ENCODE data around the gene ARHGAP15.

The ARHGAP15 gene

DNA sequence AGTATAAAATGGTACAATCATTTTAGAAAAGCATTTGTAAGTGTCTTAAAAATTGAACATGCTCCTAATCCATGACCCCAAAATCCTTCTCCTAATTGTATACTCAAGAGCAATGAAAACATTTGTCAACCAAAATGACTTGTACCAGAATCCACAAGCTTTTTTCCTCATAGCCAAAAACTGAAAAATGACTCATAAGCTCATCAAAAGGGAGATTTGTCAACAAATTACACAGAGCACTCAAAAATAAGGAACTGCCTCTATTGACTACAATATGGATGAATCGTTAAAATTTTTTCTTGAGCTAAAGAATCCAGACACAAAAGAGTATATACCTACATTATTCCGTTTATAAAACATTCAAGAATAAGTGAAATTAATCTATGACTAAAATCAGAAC lies 544.8 kb downstream of the ARHGAP15 start:
- DNase-seq = no peak

DNA sequence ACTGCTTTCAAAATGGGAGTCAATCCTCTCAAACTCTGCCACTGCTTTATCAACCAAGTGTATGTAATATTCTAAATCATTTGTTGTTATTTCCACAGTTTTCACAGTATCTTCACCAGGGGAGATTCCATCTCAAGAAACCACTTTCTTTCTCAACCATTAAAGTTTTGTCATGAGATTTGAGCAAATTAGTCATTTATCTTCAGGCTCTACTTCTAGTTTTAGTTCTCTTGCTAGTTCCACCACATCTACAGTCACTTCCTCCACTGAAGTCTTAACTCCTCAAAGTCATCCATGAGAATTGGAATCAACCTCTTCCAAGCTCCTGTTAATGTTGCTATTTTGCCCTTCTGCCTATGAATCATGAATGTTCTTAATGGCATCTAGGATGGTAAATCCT lies 545.8 kb downstream of the ARHGAP15 start:
- DNase-seq = no peak

DNA sequence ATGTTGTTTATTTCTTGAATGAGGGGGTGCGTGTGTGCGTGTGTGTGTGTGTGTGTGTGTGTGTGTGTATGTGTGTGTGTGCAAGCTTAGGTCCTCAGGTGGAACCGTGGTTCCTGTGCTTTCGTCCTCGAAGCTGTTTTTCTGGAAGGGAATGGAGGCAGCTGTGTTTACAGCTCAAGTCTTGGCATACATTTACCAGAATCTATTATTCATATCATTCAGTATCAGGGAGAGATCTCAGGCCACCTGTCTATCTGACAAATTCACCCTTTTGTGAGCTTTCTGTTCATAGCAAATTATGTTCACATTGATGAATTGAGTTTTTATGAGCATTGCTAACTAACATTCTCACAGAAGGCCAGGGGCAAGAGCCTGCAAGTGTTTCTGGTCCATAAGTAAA lies 550.4 kb downstream of the ARHGAP15 start:
- no peak for DNase-seq

DNA sequence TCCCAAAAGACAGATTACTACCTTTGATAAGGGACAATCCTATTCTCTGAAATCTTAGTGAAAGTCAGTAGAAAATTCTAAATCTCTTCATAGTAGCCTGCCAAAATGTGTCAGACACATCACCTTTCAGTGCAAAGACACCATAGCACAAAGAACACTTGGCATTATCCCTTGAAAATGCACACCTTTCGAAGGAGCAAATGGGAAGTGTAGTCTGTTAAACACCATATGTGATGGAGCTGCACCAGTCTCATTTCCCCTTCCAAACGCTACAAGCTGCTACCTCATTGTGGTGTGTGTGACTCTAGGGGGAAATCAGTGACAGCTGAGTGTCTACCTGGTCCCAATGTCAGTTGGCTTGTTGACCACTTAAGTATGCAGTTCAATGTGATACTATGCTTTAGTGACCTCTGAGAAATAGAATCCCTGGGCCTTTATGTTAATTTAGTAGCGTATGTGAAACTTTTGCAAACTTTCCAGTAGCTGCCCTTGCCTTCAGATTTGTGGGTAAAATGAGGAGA lies 551.7 kb downstream of the ARHGAP15 start:
- no peak for DNase-seq

DNA sequence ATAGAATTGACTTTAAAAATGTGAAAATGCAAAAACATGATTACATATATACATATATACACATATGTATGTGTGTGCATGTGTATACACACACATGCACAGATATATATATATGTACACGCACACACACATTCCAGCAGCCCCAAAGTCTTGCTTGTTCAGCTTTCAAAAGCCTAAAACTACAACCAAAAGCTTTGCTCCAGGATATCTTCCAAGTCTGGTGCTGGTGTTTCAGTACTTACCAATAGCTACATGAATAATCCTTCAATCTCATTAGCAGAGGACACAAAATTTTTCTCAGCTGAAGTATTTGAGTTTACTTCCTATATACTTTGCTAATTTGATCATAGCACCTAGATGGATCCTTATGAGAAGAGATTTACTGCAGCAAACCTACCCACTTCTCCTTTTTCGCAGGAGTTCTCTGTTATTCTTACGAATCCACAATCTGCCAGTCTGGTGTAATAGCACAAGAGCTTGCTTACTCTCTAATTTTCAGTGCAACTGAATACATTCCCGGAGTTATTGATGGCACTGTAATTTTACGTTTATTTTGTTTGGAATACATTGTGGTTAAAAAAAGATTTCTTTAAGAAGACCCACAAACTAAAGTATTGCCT lies 553.3 kb downstream of the ARHGAP15 start:
- DNase-seq = no peak

DNA sequence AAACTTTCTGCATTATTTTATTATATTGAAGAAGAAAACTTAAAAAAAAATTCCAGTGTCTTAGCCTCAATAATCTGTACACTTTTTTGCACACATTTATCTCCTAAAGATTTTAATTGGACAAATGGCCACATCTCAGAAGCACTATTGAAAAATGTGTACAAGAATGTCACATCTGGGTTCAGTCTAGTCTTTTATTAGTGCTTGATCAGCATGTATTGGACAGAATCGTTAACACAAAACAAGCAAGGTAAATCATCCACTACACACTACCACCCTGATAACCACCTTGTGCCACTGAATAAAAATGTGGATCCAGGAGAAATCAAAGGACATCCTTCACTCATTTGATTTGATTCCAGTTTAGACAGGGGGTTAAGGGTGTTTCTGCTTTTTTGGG lies 554.8 kb downstream of the ARHGAP15 start:
- no peak for DNase-seq

DNA sequence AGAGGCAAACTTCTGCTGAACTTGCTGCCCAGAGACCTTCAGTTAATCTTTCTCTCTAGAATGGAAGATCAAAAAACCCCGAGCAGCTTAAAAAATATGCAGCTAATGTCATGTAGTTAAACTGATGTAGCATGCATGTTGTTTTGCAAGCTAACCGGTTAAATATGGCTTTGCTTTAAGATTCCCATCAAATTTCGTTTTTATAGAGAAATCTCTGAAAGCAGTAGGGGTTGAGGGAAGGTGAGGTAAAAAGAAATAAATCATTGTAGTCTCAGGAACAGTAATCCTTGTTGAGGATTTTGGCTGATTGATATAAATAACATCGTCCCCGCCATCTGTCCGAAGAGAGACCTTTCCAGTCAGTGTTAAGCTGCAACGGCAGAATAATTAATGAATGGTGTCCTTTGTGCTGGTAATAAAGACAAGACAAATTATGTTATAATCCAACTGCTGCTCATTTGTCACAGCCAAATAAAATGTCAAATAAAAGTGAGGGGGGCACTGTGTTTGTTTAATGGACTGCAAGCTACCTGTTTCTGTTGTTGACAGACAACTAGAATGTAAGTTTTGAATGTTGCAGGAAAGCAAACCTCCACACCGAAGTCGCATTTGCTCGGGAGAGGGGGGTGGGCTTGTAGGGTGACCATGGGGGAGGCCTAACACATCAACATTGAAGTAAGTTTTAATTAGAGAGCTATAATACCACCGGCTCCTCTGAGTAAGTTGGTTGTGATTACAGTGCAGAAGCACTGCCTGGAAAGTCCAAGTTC lies 555.5 kb downstream of the ARHGAP15 start:
- no peak for DNase-seq

DNA sequence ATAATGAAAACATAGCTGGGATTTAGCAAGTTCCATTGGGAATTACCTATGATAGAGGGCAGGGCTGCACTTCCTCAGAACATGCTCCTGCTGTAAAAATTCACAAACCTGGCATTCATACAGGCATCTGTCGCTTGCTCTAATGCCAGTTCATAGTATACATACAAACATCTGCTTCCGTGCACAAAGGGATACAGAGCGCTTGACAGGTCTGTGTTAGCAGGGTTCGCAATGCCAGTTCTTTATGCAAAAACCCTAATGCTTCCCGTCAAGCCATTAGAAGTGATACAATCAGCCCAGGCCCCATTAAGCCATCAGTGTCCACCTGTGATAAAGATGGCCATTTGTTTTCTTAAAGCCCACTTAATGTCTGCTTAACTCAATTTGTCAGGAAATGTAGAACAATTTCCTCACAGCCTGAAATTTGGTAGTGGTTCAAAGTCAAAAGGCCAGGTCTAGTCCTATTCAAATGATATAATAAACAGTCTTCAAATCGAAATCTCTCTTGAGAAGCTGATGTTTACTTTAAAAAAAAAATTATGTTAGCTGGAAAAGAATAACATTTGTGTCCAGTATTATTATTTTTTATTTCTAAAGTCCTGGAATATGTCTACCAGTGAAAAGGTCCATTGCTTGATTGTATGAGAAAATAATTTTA lies 556.3 kb downstream of the ARHGAP15 start:
- no peak for DNase-seq

DNA sequence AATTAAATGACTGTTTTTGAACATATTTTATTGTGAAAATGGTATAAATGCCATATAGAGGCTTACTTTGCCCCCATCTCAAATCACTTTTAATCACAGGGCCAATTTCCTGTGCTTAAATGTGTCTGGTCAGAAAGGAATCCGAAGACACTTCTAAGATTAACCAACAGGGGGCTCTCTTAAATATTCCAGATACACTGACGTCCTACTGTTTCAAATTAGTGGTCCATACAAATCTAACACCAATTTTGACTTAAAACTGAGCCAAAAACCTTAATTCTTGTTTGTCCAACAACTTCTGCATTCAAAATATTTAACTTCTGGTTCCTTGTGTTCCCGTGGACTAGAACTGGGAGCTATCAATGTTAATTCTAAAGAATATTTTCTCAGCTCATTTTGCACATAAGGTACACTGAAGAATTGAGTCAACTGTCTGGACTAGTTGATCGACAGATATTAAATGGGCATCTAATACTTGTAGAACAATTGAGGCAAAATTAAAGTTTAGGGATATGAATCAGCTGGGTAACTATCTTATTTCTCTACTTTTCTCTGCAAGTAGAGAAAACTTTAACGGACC lies 557.5 kb downstream of the ARHGAP15 start:
- DNase-seq = no peak

DNA sequence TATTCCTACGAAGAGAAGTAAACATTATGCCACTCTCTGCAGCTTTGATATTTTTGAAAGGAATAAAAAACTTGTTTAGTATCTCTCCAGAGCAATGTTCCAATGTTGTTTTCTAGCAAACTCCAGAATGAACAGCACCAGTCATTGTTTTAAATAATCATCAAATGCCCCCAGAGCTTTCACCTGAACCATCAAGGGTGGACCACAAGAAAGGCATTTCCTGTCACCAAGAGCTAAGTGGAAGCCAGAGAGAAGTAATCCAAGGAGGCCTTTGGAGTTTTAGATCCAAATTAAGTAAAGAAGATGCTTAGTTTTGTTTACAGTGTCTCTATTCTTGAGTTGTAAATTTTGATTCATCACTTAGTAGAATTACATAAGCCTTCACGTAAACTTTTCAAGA lies 559.0 kb downstream of the ARHGAP15 start:
- DNase-seq = no peak

DNA sequence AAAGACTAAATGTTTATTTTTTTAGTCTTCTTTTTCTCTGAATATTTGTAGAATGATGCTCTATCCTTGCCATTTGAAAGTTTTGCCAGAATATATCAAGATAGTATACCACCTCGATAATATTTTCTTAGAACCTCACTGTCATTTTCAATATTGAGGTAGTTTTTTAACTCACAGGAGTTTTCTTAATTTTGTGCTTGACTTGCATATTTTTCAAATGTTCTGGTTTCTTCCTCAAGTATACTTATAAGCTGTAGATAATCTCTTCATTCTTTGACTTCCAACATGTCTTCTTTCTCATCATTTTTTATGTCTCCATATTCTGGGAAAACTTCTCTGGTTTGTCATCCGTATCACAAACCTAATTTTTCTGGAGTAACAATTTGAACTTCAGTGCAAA lies 559.6 kb downstream of the ARHGAP15 start:
- DNase-seq = no peak

DNA sequence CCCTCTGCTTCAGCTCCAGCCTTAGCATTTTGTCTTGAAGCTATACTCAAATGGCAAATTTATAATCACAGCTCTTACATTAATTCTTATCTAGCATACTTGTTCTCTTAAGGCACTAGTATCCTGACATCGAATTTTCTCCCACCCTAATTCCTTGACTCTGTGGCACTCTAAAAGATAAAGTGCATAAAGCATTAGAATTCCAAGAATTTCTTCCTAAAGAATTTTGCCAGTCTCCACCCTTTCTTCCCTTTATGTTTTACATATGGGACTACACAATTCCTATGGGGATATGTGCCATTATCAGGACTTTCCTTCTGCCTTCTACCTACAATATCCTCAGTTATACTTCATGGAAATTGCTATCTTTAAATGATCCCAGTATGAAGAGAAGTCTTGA lies 560.3 kb downstream of the ARHGAP15 start:
- no peak for DNase-seq

DNA sequence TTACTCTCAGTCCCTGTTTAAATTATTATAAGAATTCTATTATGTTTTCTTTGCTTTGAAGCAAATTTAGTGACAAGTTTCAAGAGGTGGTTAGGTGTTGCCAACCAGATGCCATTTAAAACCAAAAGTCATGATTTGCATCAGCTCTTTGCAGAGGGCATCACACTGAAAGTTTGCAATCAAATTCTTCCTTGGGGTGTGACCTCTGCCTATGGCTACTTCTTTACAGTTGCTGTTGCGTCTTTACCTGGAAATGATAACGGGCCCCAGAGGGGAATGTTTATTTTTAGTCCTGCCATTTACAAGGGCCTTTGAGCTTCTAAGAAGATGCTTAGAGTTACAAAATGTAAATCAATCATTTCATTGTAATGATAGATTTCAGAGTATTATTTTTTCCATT lies 561.0 kb downstream of the ARHGAP15 start:
- DNase-seq = no peak

DNA sequence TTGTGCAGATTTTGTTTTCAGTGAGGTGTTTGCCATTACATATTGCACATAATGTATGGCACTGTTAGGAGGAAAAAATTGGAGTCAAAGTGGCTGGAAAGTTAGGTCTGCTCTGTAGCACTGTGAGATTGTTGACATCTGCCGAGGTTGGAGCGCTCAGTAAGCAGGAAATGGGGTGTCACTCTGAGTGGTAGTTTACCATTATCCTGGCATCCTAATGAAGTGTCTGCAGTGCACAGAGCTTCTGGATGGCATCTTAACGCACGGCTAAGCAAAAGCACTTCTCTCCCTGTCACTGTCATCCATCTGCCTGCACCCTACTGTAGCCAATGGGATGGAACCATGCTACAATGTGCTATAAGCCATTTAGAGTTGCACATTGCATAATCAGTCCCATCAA lies 561.9 kb downstream of the ARHGAP15 start:
- no peak for DNase-seq

DNA sequence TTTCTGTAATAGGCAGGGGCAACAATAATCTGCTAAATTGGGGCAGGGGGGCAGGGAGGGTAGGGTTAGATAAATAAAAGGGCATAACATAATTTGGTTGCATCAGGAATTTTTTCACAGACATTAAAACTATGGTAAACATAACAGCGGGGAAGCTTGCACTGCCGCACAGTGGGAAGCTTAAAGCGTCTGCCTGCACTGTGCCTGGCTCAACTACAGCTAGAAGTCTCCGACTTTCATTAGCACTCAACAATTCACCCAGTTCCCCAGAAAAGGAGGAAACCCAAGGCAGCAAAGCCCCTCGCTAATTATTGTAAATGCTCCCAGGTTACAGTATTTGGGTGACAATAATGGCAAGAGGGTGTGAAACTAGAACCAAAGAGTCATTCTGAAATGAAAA lies 562.9 kb downstream of the ARHGAP15 start:
- no peak for DNase-seq

DNA sequence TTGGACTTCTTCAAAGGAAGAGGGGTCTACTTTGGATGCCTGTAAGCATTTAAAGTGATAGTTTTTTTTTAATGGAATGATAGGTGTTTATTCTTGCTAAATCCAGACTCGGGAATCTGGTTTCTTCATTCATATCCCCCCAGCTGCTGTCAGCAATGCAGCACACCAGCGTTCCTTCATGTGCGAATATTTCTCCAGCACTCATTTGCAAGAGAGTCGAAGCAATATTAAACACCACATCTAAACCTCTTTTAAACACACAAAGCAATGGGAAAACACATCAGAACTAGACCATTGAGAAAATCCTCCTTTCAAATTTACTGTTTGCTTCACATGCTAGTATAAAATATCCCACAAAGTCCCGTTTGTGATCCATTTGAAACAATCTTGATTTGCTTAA lies 563.7 kb downstream of the ARHGAP15 start:
- DNase-seq = no peak

DNA sequence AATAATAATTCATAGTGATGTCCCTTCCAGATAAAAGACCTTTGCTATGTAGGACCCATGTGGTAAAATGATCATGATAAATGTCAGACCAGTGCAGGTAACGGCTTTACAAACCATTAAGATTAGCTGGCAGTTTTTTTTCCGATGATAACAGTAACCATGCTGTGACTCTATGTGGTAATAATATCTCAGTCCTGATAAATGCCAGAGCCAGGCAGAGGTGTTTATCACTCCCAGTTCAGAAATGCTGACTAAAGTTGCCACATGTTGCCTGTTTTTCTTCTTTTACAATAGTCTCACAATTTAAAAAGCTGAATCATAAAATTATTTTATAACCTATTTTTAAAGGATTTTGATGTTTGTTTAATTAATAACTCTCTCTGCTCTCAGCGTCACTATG lies 565.1 kb downstream of the ARHGAP15 start:
- no peak for DNase-seq

DNA sequence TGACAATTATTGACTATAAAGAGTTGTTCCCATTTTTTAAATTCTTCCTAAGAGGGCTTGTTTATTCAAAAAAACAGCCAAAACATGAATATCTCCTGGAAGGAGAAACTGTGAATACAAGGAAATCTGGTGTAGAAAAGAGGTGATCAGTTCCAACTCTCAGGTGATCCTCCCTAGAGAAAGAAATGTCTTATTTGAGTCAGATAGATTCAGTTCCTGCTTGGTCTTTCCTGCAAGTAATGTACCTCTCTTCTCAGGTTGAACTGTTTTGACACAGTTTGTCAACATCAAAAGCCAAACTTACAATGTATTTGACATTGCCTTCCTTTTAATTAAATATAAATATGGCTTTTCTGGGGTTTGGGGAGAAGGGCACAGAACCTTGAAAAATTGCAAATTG lies 567.4 kb downstream of the ARHGAP15 start:
- no peak for DNase-seq

DNA sequence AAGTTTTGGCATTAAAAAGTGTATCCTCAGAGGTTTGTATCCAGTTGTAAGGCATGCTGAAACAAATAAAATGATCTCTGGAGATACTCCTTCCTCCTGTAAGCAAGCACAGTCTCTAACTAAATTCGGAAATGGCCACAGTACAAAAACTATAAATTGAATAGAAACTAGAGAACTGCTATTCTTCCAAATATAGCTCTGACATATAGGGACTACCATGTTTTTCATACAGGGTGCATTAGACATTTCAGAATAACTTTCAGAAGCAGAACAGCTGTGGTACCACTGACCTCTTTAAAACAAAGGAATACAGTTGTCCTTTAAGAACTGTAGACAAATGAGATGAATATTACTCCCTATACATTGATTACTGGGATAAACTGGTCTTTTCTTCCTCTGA lies 568.5 kb downstream of the ARHGAP15 start:
- no peak for DNase-seq

DNA sequence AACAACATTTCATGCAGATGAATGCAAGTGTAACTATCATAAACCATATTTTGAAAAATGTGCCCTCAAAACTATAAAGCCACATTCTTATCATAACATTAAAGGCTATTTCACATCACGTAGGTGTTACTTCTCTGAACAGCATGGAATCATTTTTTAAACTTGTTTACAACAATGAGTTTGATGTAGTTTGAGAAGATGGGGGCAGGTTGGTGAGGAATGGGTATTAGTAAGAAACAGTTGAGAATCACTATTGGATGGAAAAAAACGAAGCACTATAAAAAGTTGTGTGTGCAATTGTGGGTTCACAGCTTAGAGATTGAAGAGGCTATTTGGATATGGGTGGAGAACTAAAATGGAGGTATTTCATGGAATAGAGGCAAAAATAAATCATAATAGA lies 569.1 kb downstream of the ARHGAP15 start:
- DNase-seq = no peak

DNA sequence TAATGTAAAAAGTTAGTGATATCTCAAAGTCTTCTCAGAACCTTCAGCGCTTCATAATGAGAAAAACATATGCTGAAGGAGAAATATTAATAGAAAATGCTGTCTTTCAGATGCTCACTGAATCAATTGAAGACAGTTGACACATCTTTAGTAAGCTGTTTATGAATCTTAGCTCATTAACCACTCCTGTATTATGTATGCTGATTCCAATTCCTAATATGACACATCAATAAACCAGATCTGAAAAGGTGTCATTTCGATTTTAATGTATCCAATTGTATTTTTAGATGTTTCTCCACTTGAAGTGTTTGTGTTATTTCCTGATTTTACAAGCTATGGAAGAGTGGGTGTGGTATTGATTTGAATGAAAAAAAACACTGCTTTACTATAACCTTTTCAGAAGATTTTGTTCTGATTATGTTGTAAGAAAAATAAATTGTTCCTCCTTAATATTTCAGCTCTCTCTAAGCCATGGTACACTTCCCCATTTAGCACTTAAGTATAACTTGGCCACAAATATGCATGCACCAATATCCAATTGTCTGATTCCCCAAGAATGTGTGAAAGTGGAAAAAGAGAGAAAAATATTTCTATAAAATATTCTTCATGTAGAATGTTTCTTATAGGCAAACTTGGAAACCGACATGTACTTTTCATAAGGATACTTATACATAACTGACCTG lies 569.8 kb downstream of the ARHGAP15 start:
- no peak for DNase-seq

DNA sequence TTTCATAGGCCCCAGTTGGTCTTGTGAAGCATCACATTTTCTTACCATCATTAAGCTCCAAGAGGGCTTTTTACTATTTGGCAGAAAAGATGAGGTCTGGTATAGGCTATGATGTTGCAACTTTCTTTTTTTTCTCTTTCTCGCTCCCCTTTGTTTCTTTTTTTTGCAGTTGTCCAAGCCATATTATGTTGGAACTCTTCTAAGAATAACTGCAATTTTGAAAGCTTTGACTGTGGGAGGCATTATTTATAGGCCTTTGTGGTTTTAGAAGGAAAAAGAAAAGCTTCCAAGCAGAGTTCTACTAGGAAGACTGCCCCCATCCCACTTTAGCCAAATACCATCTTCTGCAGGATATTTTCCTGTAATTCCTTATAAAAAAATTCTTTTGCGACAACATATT lies 571.6 kb downstream of the ARHGAP15 start:
- no peak for DNase-seq

DNA sequence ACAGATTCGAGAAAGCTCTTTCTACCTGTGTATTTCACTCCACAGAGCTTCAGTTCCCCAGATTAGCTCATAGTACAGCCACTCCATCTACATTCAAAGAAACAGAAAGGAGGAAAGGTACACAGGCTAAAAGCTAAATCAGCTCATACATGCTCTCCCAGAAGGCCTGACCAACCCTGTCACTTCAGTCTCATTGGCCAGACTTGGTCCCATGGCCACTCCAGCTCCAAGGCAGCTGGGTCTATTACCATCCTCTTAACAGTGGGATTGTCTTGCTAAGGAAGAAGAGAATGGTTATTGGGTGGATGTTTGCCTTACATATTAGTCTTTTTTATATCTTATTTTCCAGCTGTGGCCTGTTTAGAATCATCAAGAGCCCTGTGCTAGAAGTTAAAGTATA lies 572.6 kb downstream of the ARHGAP15 start:
- no peak for DNase-seq

Measured in CD4-positive, alpha-beta T cell treated with Interleukin-17A for 4 hours (primary cell).